Measurements from ENCODE around the gene BNC1.
"Not testable (repeated sequence)": the region's sequence is repeated elsewhere in the genome, so short reads cannot be mapped to it uniquely, and the experiment has no call there.

Gene BNC1

DNA sequence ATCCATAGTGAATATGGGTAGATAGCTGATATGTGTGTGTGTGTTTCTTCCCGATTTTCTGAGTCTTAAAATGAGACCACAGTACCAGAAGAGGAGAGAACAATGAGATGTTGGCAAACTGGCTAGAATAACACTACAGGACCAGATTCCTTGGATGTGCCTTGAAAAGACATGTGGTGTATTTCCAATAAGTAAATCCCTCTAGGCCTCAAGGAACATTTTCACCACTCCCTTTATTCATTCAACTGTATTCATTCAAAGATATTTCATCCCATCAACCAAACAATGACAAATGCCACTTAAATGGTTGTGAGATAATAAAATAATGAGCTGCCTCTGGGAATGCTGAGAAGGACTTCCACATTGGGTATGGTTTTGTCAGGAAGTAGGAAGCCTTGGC, 8.7 kb upstream of the BNC1 start:
- no peak for DNase-seq (ENCODE audit: low read depth in 2 of 3, low spot score in 1 of 3)

DNA sequence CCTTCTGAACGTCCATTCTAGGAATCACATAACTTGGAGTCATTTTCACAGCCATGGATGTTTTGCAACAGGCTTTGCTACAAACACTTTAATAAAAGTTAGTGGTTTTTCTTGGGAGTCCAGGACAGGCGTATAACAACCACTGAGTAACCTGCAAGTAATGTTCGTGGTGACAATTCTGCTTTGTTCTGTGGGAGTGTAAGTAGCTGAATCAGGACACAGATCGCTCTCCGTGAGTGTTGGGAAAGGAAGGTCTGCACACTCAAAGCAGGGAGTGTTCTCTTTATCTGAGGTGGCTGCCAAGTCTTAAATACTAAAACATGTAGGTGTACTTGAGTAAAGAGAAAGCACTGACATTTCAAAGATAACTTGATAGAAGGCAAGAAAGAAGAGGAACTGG, 7.9 kb upstream of the BNC1 start:
- DNase-seq (ENCODE audit: low read depth in 2 of 3, low spot score in 1 of 3): no peak

- DNase-seq (ENCODE audit: low read depth in 2 of 3, low spot score in 1 of 3): no peak
Measured at GRCh38 chr15:83290236-83290635, 5.8 kb upstream of the BNC1 start.

DNA sequence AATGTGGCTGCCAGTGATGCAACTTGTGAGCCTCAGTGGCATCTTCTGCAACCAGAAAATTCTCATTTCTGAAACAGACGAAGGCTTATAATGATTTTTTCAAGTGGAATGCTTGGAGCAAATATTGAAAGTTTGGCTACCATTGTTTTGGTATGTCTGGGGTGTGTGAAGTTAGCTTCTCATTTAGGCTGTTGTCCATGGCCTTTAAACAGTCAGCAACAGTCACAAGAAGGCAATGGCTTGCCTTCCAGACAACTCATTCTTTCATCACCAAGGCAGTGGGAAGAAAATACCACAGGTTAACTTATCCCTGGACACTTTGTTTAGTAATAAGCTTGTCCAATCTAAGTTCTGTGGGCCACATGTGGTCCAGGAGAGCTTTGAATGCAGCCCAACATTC, 4.7 kb upstream of the BNC1 start:
- no peak for DNase-seq (ENCODE audit: low read depth in 2 of 3, low spot score in 1 of 3)

DNA sequence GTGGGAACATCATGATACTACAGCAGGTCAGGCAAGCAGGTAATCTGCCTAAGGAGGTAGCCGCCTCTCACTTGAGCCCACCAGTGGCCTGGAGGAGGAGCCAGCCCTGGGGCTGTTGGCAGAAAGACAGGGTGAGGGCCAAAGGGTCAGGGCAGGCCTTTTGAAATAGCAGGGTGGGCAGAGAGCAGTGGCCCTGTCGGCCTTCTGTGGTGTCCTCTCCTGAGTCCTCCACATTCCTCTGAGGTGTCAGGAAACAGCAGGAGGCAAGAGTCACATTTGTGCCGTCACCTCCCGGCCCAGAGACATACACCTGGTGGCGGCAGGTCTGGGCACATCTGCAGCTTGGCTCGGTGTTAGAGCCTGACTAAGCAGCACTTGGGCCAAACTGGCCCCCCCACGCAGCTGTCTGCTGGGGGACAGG, 3.9 kb upstream of the BNC1 start:
- no peak for DNase-seq (ENCODE audit: low read depth in 2 of 3, low spot score in 1 of 3)

- DNase-seq (ENCODE audit: low read depth in 2 of 3, low spot score in 1 of 3): no peak
Measured at GRCh38 chr15:83287541-83288027, 3.1 kb upstream of the BNC1 start.

DNA sequence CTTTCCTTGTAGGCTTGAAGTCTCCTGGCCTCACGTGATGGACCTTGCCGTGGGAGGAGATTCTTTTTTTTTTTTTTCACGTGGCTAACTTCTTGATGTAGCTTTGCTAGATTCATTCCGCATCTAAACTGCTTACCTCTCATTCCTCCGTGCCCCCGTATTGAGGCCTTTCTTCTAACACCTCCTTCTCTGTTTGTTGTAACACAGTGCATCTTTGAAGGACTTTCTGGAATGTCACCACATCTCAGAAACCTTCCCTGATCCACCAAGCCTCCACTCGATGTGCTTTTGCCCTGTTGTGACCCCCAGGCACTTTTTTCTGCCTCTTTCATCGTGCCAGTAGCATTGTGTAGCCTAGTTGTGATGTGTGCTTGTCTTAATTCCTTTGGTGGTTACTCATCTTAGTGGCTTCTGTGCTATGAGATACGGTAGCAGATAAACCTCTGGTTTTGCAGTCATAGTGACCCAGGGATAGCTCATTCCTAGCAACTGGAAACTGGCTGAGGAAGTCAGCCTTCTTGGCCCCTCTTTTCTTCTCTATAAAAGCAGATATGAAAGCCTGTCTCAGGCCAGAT, 1.6 kb upstream of the BNC1 start:
- DNase-seq (ENCODE audit: low read depth in 2 of 3, low spot score in 1 of 3): no peak

- no peak for DNase-seq (ENCODE audit: low read depth in 2 of 3, low spot score in 1 of 3)
Measured at GRCh38 chr15:83285284-83285978, 967 bp upstream of the BNC1 start.

- no peak for DNase-seq (ENCODE audit: low read depth in 2 of 3, low spot score in 1 of 3)
Measured at GRCh38 chr15:83283813-83284558, 478 bp downstream of the BNC1 start.

DNA sequence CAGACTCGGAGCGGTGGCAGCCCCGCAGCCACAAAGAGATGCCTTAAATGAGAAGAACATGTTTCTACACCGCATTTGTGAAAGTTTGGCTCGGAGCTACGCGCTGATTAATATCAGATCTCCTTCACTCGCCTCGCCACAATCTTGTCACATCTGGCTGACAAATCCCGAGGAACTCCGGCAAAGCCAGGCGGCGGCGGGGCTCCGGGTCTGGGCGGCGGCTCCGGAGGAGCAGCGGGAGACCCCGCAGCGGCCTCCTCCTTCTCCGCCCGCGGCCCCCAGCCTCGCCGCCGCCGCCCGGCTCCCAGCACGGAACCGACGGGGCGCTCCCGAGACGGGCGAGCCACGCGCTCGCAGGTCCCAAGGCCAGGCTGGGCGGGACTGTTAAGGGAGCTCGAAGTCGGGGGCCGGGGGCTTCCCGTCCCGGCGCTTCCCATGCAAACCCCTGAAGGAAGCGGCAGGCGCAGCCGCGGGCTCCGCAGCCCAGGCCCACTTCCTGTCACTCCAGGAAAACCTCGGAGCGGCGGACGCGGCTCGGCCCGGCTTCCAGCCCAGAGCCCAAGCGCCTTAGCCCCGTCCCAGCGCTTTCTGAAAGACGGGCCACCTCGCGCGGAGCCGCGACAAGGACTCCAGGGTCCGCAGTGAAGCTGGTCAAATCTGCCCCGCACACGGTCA, 1.2 kb downstream of the BNC1 start:
- DNase-seq (ENCODE audit: low read depth in 2 of 3, low spot score in 1 of 3): no peak

GRCh38 chr15:83282776-83283137, 1.7 kb downstream of the BNC1 start:
- no peak for DNase-seq (ENCODE audit: low read depth in 2 of 3, low spot score in 1 of 3)

DNA sequence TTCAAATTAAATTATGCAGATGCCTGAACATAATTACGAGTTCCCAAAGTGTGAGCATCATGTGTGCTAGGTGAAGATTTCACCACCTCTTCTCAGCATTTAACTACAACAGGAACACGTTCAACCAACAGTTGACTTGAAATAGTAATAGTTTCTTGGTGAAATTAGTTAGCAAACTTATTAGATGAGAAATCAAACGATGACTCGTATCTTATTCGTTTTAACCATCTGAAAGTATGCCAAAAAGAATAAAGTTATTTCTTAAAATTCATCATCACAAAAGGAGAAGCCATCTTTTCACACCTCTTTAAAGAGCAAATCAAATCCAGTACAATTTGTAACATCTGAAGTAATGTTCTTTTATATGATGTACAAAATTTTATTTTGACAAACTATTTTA, 2.3 kb downstream of the BNC1 start:
- no peak for DNase-seq (ENCODE audit: low read depth in 2 of 3, low spot score in 1 of 3)

DNA sequence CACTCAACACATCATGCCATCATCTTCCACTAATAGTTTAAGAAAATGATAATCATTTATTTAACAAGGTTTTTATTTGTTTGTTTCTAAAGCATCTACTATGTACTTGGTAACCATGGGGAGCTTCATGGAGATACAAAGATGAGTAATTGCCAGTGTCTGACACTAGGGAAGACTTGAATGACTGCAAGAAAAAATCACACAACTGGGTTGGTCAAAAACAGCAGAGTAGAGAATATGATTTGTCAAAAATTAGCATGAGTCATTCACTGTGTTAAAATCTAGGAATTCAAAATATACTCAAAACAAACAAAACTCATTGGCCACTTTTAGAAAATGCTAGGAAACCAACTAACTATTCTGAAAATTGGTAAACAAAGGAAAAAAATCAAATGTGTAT, 6.3 kb downstream of the BNC1 start:
- no peak for DNase-seq (ENCODE audit: low read depth in 2 of 3, low spot score in 1 of 3)

DNA sequence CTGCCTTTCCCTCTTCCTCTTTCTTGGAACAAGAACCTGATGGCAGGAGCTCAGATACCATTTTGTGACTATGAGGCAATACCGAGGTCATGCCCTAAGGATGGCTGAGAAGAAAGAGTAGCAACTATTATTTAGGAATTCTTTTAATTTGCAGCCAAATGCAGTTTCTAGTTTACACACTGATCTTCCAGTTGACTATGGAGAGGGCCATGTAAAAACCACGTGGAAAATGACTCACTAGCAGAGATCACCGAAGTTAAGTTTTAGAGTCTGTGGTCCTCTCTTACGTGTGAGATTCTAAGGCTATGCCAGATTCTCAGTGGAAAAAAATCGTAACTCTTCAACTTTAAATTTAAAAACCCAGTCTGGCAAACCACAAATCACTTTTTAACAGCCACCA, 7.8 kb downstream of the BNC1 start:
- DNase-seq (ENCODE audit: low read depth in 2 of 3, low spot score in 1 of 3): no peak

DNA sequence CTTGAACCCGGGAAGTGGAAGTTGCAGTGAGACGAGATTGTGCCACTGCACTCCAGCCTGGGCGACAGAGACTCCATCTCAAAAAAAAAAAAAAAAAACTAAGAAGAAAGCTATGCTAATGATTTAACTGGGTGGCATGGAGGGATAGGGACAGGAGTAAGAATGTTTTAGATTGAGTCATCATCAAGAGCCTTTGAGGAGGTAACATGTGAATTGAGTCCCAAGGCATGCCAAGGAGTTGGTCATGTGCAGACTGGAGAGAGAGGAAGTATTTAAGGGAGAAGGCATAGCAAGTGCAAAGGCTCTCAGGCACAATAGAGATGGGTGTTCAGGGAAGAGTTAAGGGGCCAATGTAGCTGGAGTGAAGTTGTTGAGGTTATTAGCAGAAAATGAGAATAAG, 9.1 kb downstream of the BNC1 start:
- no peak for DNase-seq (ENCODE audit: low read depth in 2 of 3, low spot score in 1 of 3)

DNA sequence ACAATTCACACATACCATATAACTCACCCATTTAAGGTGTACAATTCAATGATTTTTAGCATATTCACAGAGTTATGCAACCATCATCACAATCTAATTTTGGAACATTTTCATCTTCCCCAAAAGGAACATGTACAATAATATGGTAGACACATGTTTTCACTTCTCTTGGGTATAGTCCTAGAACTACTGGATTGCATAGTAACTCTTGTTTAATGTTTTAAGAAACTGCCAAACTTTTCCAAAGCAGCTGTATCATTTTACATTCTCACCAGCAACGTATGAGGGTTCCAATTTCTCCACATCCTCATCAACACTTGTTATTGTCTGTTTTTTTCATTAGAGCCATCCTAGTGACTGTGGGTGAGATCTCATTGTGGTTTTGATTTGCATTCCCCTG, 14.3 kb downstream of the BNC1 start:
- no peak for DNase-seq (ENCODE audit: low read depth in 2 of 3, low spot score in 1 of 3)

GRCh38 chr15:83268147-83268546, 16.3 kb downstream of the BNC1 start:
- no peak for DNase-seq (ENCODE audit: low read depth in 2 of 3, low spot score in 1 of 3)

GRCh38 chr15:83262594-83263315, 21.7 kb downstream of the BNC1 start:
- DNase-seq (ENCODE audit: low read depth in 2 of 3, low spot score in 1 of 3): no peak

DNA sequence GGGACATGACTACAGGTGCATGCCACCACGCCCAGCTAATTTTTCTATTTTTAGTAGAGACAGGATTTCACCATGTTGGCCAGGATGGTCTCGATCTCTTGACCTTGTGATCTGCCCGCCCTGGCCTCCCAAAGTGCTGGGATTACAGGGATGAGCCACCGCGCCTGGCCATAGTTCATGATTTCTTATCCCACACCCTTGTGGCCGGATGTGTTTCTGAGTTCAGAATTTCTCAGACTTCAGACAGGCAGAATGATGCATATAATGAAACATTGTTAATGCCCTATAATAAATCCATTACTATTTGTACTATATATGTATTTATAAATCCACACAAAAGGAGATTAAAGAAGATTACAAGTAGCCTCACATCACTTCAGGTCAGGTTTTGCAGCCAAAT, 22.3 kb downstream of the BNC1 start:
- DNase-seq (ENCODE audit: low read depth in 2 of 3, low spot score in 1 of 3): not testable (repeated sequence)

GRCh38 chr15:83250781-83251180, 33.7 kb downstream of the BNC1 start:
- no peak for DNase-seq (ENCODE audit: low read depth in 2 of 3, low spot score in 1 of 3)

- no peak for DNase-seq (ENCODE audit: low read depth in 2 of 3, low spot score in 1 of 3)
Measured at GRCh38 chr15:83249030-83249343, 35.5 kb downstream of the BNC1 start.
